GM18951 (cell line): ENCODE results near the gene GOLGA8S.
"Not testable (repeated sequence)": the region's sequence is repeated elsewhere in the genome, so short reads cannot be mapped to it uniquely, and the experiment has no call there.

Experiments used
- POLR2A ChIP-seq: IDR thresholded peaks from 4 replicates; pipeline ENCODE4 v1.6.1; 2011; ENCODE audit warnings: mild to moderate bottlenecking; ENCODE audit not compliant: insufficient read length, insufficient read depth; ENCODE audit errors: extremely low read depth
- in situ Hi-C: fragments of 300-500 bp; cut with MboI; formaldehyde crosslinking; loops from one replicate; pipeline ENCODE4 v1.12.0; 2022; ENCODE audit warnings: low sequenced_read_pairs, mixed read lengths, inconsistent platforms; ENCODE audit not compliant: unreplicated experiment

Gene GOLGA8S

DNA sequence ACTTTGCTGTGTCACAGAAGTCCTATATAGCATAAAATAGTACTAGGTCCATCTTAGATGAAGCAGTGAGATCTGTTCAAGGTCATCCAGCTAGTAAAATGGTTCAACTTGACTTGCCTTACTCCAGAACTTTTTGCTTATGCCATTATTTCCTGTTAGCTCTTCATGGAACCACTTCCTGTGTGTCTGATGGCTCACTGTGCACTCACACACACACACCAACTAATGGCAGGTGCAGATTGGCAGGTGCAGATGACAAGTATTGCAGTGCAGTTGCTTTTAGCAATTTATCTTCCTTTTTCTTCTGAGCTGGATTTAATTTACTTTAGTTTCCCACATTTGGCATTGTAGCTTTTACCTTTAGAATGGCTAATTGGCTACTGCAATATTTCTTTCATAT is 29.8 kb downstream of the GOLGA8S start:
- TF ChIP-seq POLR2A: no peak
- in situ Hi-C loops: no loop called here

DNA sequence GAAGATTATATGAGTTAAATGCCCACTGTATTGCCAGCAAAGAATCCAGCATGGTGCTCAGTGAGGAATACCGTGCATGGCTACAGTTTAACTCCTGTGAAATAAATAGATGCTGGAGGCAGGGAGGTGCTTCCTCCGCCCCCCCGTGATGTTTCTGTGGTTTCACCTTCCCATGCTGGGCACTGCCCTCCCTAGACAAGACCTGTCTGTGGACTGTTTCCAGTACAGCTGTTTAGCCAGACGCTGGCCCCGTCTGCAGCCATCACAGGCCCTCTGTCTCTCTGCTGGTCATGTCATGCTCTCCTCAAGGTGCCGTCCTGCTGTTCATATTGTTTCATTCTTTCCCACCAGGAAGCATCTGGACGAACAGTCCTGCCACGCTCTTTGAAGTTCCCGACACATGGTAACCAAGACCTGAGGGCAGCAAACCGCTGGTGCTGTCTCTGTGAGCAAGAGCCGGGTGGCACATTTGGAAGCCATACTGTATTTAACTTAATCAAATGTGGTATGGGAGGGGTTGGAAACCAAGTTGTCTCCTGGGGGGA is 31.4 kb downstream of the GOLGA8S start:
- in situ Hi-C loops: no loop called here
- TF ChIP-seq POLR2A: no peak

DNA sequence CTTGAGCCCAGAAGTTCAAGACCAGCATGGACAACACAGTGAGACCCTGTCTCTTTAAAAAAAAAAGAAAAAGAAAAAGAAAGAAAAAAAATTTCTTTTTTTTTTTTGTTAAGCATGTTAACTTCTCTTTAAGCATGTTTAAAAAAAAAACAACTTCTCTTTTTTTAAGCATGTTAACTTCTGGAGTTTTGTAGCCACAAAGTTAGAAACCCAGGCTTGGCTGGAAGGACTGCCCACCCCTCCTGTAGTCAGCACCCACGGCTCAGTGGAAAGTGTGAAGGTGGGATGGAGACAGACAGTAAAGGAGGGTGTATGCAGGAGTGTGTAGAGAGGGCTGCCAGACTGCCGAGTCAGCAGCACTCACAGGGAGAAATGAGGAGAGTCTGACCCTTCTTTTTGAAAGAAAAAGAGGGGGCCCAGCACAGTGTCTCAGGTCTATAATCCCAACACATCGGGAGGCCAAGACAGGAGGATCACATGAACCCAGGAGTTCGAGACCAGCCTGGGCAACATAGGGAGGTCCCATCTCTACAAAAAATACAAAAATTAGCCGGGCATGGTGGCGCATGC is 33.2 kb downstream of the GOLGA8S start:
- no peak for TF ChIP-seq POLR2A
- in situ Hi-C loops: no loop called here

DNA sequence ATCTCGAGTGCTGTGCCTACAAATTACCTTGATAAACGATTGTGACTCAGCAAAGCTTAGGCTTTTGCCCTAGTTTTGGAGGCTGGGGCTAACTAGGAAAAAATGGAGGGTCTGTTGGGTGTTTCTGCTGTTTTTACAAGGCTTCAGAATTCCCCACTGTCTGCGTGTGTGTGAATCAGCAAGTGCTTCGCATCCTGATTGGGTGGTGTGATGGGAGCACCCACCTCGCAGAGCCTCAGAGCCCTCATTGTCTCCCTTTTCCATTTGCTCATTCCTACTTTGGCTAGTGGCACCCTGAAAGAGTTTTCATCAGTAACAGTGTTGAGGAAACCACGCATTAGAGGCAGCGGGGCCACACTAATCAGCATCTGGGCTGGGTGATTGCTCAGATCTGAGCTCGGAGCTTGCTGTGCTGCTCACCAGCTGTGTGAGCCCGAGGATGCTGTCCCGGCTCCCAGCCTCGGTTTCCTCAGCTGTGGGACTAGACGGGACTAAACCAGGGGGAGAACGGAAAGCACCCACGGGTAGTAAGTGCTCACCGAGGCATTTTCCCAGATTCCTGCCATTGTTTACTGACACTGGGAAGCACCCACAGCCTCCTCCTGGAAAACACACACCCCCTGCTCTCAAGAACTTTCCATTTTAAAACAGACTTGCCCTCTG is 40.6 kb downstream of the GOLGA8S start:
- no peak for TF ChIP-seq POLR2A
- in situ Hi-C loops: no loop called here

DNA sequence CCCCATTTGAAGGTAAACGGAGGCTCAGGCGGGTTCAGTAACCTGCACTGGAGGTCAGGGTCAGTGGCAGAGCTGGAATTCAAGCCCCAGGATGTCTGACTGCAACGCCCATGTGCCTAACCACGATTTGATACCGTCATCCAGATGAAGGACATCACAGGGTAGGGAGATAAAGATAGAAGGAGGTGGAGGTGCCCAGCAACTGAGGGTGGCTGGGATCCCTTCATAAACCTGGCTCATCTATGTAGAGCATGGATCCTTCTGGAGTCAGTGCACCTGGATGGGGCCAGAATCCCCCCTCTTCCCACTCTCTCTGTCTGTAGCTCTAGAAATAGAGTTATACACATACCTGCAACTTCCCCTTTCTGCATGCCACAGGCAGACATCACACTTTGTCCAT is 41.3 kb downstream of the GOLGA8S start:
- no peak for TF ChIP-seq POLR2A
- in situ Hi-C loops: no loop called here

DNA sequence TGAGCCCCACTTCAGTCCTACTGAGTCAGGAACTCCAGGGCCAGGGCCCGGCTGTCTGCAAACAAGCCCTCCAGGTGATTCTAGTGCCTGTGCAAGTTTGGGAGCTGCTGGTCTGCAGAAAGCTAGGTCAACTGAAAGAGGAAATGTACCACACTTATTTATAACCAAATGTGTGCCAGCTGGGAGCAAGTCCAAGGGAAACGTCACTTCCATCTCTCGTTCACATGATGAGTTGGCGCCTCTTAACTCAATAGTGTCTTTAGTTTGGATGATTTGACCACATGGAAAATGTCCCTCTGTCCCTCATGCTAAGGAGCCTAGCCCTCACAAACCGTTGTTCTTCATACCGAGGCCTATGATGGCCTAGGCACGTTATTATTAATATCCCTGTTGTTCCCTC is 43.2 kb downstream of the GOLGA8S start:
- no peak for TF ChIP-seq POLR2A
- in situ Hi-C loops: no loop called here

DNA sequence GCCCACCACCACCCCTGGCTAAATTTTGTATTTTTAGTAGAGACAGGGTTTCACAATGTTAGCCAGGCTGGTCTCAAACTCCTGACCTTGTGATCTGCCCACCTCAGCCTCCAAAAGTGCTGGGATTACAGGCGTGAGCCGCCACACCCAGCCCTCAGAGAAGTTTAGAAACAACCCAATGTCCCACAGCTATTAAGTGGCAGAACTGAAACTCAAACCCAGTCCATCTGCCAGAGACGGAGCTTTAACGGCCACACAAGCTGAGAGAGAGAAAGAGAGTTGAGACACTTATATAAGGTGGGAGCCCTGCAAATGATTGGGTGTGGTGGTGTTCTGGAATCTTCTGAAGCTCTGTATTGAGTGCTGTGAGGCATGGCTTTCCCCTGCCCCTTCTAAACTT is 43.8 kb downstream of the GOLGA8S start:
- in situ Hi-C loops: not testable (repeated sequence)

DNA sequence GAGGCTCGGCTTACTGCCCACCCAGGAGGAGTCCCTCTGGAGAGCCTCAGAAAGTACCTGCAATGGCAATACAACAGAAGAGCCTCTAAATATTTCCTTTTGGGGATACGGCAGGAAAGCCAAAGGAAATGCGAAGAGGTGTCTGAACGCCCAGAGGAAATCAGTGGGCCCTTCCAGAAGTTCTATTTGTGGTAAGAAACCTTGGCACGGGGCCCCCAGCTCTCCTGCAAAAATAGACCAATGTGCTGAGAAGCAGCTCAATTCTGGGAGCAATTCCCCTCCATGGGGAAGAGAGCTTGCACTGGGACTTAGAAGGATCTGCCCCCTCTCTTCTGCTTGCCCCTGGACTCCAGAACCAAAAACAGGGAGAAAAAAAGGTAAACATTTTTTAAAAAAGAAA is 44.7 kb downstream of the GOLGA8S start:
- in situ Hi-C loops: not testable (repeated sequence)

DNA sequence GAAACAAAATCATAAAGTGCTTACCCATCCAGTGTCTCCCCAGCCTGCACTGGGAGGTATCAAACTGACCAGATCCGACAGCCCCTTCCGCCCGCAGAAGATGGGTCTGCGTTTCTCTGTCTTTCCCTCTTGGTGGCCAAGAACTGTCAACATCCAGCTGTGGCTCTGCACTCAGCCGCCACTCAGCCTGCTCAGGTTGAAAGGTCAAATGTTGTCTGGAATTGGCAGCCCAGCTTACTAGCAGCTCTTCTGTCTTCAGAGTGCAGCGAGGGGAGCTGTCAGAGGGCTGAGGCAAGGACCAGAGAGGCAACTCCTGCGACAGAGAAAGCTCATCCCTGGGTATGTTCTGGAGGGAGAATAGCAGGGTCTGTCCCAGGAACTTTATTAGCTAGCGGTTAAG is 47.1 kb downstream of the GOLGA8S start:
- no peak for TF ChIP-seq POLR2A
- in situ Hi-C loops: no loop called here

DNA sequence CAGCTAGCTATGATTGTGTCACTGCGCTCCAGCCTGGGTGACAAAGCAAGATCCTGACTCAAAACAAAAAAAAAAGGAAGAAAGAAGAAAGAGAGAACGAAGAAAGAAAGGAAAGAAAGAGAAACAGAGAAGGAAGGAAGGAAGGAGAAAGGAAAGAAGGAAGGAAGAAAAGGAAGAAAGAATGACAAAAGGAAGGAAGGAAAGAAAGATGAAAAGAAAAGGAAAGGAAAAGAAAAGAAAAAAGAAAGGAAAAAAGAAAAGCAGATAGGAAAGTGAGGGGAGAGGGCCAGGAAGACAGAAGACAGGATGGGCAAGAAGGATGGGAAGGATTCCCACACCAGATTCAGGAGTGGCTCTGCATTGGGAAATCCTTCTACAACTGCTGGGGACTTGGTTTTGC is 47.6 kb downstream of the GOLGA8S start:
- in situ Hi-C loops: no loop called here
- no peak for TF ChIP-seq POLR2A

DNA sequence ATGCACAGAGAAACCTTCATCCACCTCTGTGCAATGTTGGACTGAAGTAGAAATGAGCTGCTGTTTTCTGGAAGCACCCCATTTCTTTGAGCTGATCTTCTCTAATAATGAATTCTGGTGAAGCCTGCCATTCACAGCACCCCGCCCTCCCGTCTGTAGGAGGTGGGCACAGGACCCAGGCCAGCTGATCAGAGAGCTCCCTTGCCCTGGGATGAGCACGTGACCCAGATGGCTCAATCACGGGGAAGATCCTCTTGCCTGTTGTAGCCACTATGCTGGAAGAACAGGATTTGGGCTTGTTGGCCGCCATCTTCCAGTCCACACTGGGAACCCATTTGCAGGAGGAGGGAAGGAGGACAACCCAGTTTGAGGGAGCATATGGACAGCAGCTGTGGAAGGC is 48.0 kb downstream of the GOLGA8S start:
- TF ChIP-seq POLR2A: no peak
- in situ Hi-C loops: no loop called here

DNA sequence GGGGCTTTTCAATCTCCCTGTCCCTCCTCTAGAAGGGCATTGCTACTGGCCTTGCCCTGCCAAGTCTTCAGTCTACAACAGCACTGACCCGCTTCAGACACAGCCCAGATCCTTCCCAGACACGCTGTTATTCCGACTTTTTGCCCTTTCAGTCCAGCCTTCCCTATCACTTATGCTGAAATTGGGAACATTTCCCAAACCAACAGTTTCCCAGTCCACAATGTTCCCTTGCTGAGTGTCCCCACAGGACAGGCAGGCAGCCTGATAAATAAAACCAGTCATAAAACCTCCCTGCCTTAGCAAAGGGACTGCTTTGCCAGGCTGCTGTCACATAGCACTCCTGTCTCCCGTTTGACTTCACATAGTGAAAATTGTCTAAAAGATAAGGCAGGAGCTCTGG is 49.0 kb downstream of the GOLGA8S start:
- no peak for TF ChIP-seq POLR2A
- in situ Hi-C loops: no loop called here

DNA sequence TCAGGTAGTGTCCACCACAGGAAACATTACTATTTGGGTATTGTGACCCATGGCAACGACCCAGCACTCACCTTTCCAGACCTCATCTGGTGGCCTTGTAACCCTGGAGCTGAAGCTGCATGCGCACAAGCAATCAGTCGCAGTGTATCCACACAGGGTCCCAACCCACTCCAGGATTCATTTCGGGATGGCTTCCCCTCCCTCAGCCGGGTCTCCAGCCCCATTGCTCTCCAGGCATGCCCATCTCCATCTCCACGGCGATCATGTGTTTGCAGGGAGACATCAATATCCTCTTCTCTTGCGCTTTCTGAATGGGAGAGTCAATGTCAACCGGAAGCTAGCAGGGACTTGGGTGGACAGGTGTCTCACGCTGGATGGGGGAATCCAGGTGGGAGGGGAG is 57.3 kb downstream of the GOLGA8S start:
- TF ChIP-seq POLR2A: no peak
- in situ Hi-C loops: no loop called here

DNA sequence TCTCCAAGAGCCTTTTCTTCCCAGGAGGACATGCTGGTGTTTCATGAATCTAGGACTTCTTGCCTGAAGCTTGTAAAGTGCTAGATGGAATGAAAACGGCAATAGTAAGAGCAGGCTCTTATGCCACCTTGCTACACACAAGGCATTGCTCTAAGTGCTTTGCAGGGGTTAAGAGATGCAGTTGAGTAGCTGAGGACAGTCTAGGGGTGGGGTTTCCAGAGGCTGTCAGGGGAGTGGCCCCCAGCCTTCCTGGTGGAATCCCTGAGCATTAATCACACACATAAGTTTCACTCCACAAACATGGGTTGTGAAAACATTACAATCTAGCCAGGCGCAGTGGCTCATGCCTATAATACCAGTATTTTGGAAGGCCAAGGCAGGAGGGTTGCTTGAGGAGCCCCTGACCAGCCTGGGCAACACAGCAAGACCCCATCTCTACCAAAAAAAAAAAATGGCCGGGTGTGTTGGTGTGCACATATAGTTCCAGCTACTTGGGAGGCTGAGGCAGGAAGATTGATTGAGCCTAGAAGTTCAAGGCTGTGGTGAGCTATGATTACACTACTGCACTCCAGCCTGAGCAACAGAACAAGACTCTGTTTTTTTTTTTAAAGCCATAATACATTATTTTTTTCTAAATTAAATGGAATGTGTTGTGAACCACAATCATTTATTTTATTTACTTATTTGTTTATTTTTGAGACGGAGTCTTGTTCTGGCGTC is 58.5 kb downstream of the GOLGA8S start:
- in situ Hi-C loops: not testable (repeated sequence)
